ENCODE data around the gene PCCA. TPM values are rescaled to one million over a fixed set of nuclear protein-coding genes. Genes with fewer than 3 reads are reported as not detected.

PCCA gene
- total RNA-seq, 1 experiment from 2014 or later, result 16.1 TPM

DNA sequence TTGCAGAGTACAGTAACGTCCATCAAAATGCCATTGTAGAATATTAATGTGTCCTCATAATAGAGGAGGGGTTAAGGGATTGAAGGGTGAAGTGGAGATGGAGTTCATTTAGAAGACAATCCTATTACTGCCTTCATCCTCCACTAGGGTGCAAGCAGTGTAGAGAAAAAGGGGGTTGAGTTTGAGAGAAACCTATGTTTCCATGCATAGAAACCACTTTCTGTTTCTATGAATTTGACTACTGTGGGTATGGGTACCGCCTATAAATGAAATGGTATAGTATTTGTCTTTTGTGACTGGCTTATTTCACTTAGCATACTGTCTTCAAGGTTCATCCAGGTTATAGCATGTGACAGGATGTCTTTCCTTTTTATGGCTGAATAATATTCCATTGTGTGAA is 343.7 kb downstream of the PCCA start:
- Histone ChIP-seq H3K27ac (no peak overlapping the region), H3K9me3 (ENCODE audit: insufficient read depth, low read depth) (0 out of 2 replicates have a peak, but pooled peaks cover 5% of the 10 kb centered on the region), H3K79me2 (ENCODE audit: low read depth) (no peaks in the 10 kb centered on the region), H3K4me1 (replicated peaks; ENCODE audit: insufficient read depth) (peaks cover 26% of the 10 kb centered on the region), H3K27me3 (ENCODE audit: insufficient read depth, low read depth) (no peaks in the 10 kb centered on the region), H3K4me2 (no peak overlapping the region), H3K36me3 (ENCODE audit: low read depth) (no peaks in the 10 kb centered on the region), H3K4me3 (no peak overlapping the region), H4K20me1 (ENCODE audit: insufficient read depth) (no peaks in the 10 kb centered on the region), H2AFZ (no peak overlapping the region), H3K9me2 (ENCODE audit: insufficient read depth) (no peaks in the 10 kb centered on the region), H3F3A (ENCODE audit: insufficient read depth, low read depth) (peaks cover 16% of the 10 kb centered on the region; the same call in 1 of the 2 replicates)
- intact Hi-C loops (cut with micrococcal nuclease; ENCODE audit: unreplicated experiment), result loop anchor here (10.0 kb wide), 1 partner anchor 62 kb away; no protein-coding TSS in a partner anchor
- ChIA-PET CTCF (no interaction called here), POLR2A (ENCODE audit: unreplicated experiment) (no interaction called here)
- no peak for DNase-seq
- TF ChIP-seq EZH2 (IDR thresholded peaks at IDR 0.05; ENCODE audit: low read depth), result no peak
- TF ChIP-seq, protein P1, sequence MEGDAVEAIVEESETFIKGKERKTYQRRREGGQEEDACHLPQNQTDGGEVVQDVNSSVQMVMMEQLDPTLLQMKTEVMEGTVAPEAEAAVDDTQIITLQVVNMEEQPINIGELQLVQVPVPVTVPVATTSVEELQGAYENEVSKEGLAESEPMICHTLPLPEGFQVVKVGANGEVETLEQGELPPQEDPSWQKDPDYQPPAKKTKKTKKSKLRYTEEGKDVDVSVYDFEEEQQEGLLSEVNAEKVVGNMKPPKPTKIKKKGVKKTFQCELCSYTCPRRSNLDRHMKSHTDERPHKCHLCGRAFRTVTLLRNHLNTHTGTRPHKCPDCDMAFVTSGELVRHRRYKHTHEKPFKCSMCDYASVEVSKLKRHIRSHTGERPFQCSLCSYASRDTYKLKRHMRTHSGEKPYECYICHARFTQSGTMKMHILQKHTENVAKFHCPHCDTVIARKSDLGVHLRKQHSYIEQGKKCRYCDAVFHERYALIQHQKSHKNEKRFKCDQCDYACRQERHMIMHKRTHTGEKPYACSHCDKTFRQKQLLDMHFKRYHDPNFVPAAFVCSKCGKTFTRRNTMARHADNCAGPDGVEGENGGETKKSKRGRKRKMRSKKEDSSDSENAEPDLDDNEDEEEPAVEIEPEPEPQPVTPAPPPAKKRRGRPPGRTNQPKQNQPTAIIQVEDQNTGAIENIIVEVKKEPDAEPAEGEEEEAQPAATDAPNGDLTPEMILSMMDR (conservative IDR thresholded peaks at IDR 0.05), result no peak
- no TSS peak for BruUV-seq (replicated peaks)

DNA sequence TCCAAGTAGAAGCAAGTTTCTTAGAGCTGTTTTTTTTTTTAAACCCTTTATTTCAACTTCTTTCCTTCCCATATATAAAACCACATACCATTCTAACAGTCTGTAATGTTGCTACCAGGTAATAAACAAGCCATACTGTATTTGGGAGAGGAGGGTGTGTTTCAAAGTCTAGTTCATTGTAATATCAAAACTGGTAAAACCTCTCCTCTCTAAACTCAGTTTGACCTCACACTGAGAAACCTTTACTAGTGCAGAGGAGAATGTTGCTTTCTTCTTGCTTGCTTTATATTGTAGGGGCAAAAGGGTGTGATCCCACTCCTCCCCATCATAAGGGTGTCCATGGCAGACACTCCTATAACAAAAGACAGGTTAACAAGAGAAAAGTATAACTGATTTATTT is 344.6 kb downstream of the PCCA start:
- Histone ChIP-seq H3F3A (ENCODE audit: insufficient read depth, low read depth) (peaks cover 16% of the 10 kb centered on the region; the same call in 1 of the 2 replicates), H3K9me2 (ENCODE audit: insufficient read depth) (no peaks in the 10 kb centered on the region), H3K9me3 (ENCODE audit: insufficient read depth, low read depth) (0 out of 2 replicates have a peak, but pooled peaks cover 5% of the 10 kb centered on the region), H3K4me3 (no peak overlapping the region), H2AFZ (no peak overlapping the region), H3K27me3 (ENCODE audit: insufficient read depth, low read depth) (no peaks in the 10 kb centered on the region), H4K20me1 (ENCODE audit: insufficient read depth) (no peaks in the 10 kb centered on the region), H3K79me2 (ENCODE audit: low read depth) (no peaks in the 10 kb centered on the region), H3K4me2 (peak overlapping the region; percentile 58), H3K27ac (peak overlapping the region; percentile 80), H3K4me1 (replicated peaks; ENCODE audit: insufficient read depth) (peaks cover 26% of the 10 kb centered on the region), H3K36me3 (ENCODE audit: low read depth) (no peaks in the 10 kb centered on the region)
- ChIA-PET POLR2A (ENCODE audit: unreplicated experiment) (interaction anchor here (0.6 to 0.9 kb wide), 2 partner anchors 50 to 57 kb away, joined by 4 to 11 read pairs; no protein-coding TSS in a partner anchor), CTCF (no interaction called here)
- BruUV-seq (replicated peaks), result no TSS peak
- intact Hi-C loops (cut with micrococcal nuclease; ENCODE audit: unreplicated experiment), result loop anchor here (10.0 kb wide), 1 partner anchor 61 kb away; no protein-coding TSS in a partner anchor
- peak in 1 of 2 experiments; percentile 56 for DNase-seq
- no peak for TF ChIP-seq EZH2 (IDR thresholded peaks at IDR 0.05; ENCODE audit: low read depth)
- TF ChIP-seq, protein P1 (conservative IDR thresholded peaks at IDR 0.05), result no peak

DNA sequence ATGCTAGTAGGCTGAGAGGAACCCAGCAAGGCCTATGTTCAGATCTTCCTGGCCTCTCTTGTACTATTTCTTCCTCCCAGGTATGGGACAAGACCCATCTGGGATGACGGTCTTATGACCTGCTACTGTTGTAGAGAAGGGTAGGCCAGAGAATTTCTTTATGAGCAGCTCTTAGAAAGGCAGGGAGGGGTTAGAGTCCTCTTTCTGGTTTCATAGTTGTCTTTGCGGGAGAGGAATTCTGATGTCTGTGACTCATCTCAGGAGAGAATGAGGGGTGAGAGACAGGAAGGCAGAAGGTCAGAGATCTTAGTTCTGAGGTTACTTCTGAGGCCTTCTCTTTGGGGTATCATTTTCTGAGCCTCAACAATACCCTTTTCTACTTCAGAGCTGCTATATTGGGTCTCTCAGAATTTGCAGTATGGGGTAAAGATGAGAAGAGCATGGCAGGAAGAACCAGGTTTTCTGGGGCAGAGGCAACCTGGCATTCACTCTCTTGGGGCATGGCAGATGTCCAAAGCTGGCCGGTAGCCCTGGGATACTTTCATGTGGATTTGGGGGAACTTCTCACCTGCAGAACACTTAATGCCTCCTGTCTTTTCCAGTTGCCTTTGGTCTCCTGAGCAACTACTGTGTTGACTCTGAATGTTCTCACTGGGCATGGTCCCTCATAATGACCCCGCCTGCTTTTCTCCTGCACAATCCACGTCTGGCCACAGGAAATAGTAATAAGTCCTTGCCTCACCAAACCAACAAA is 345.3 kb downstream of the PCCA start:
- H3K9me3 ChIP-seq (ENCODE audit: insufficient read depth, low read depth), result 0 out of 2 replicates have a peak, but pooled peaks cover 5% of the 10 kb centered on the region
- H2AFZ ChIP-seq, result no peak overlapping the region
- no peaks in the 10 kb centered on the region for H3K9me2 ChIP-seq (ENCODE audit: insufficient read depth)
- peaks cover 26% of the 10 kb centered on the region for H3K4me1 ChIP-seq (replicated peaks; ENCODE audit: insufficient read depth)
- BruUV-seq (replicated peaks), result no TSS peak
- H3K27me3 ChIP-seq (ENCODE audit: insufficient read depth, low read depth), result no peaks in the 10 kb centered on the region
- no peaks in the 10 kb centered on the region for H3K79me2 ChIP-seq (ENCODE audit: low read depth)
- CTCF ChIA-PET, result interaction anchor here (1.0 kb wide), 1 partner anchor 57 kb away, joined by 3 read pairs; no protein-coding TSS in a partner anchor
- no peak overlapping the region for H3K4me3 ChIP-seq
- intact Hi-C loops (cut with micrococcal nuclease; ENCODE audit: unreplicated experiment), result loop anchor here (1.0 to 10.0 kb wide), 2 partner anchors 42 to 61 kb away; no protein-coding TSS in a partner anchor
- no peaks in the 10 kb centered on the region for H4K20me1 ChIP-seq (ENCODE audit: insufficient read depth)
- H3F3A ChIP-seq (ENCODE audit: insufficient read depth, low read depth), result peaks cover 16% of the 10 kb centered on the region; the same call in 1 of the 2 replicates
- POLR2A ChIA-PET (ENCODE audit: unreplicated experiment), result interaction anchor here (0.6 to 0.9 kb wide), 5 partner anchors 51 to 895 kb away, joined by 3 to 12 read pairs (median 4); partner anchors contain the start of genes CLYBL and ZIC2
- no peaks in the 10 kb centered on the region for H3K36me3 ChIP-seq (ENCODE audit: low read depth)
- TF ChIP-seq, protein P1 (conservative IDR thresholded peaks at IDR 0.05), result no peak
- TF ChIP-seq EZH2 (IDR thresholded peaks at IDR 0.05; ENCODE audit: low read depth), result no peak
- peak; percentile 50 to 79 for DNase-seq
- H3K27ac ChIP-seq, result peak overlapping the region; percentile 80
- peak overlapping the region; percentile 58 for H3K4me2 ChIP-seq

Measured in PC-9 (cell line).